K562 (cell line): ENCODE data around the gene COX7A1. TPM values are rescaled to one million over a fixed set of nuclear protein-coding genes. Genes with fewer than 3 reads are reported as not detected.

ENCODE experiments used
- ASH1L ChIP-seq: fragments of 450-650 bp; IDR thresholded peaks from 2 replicates; pipeline ENCODE4 v1.6.1; 2018; ENCODE audit warnings: borderline replicate concordance, mild to moderate bottlenecking, low read depth; ENCODE audit not compliant: partially characterized antibody
- CUX1 ChIP-seq: fragments of 200-800 bp; sonication (Bioruptor generic); IDR thresholded peaks from 2 replicates; pipeline ENCODE4 v1.6.1; 2016; ENCODE audit warnings: missing genetic modification characterization, missing compliant biosample characterization
- DNMT1 ChIP-seq: fragments of 450-650 bp; IDR thresholded peaks from 2 replicates; pipeline ENCODE4 v1.6.1; 2016; ENCODE audit warnings: antibody characterized with exemption, mild to moderate bottlenecking
- KDM5B ChIP-seq: fragments of 200-600 bp; sonication (generic); IDR thresholded peaks from 2 replicates; pipeline ENCODE4 v1.6.1; 2012; ENCODE audit warnings: low read depth, mild to moderate bottlenecking, moderate library complexity, low read length, control low read depth, inconsistent platforms; ENCODE audit not compliant: insufficient replicate concordance
- MIER1 ChIP-seq: fragments of 450-650 bp; IDR thresholded peaks from 2 replicates; pipeline ENCODE4 v1.6.1; 2016; ENCODE audit warnings: antibody characterized with exemption, mild to moderate bottlenecking, low read depth
- NCOR1 ChIP-seq: fragments of 450-650 bp; IDR thresholded peaks from 2 replicates; pipeline ENCODE4 v1.6.1; 2016; ENCODE audit warnings: mild to moderate bottlenecking, moderate library complexity
- NEUROD1 ChIP-seq: fragments of 150-350 bp; IDR thresholded peaks from 2 replicates; pipeline ENCODE4 v1.6.1; 2014; ENCODE audit warnings: borderline replicate concordance, low read length, low read depth; ENCODE audit not compliant: partially characterized antibody
- NR2C1 ChIP-seq, 2 experiments: fragments of 450-650 bp; IDR thresholded peaks; 2 replicates each; pipeline ENCODE4 v1.6.1; 2017; ENCODE audit warnings: mild to moderate bottlenecking in 2 of 2, antibody characterized with exemption in 1 of 2, inconsistent platforms in 1 of 2, missing compliant biosample characterization in 1 of 2, missing genetic modification characterization in 1 of 2
- RB1 ChIP-seq: fragments of 450-650 bp; IDR thresholded peaks from 2 replicates; pipeline ENCODE4 v1.6.1; 2017; ENCODE audit warnings: low read depth, mild to moderate bottlenecking
- TAL1 ChIP-seq: fragments of 450-650 bp; IDR thresholded peaks from 2 replicates; pipeline ENCODE4 v1.6.1; 2016; ENCODE audit warnings: mild to moderate bottlenecking
- TFAM ChIP-seq: fragments of 250-450 bp; sonication (Bioruptor Pico); conservative IDR thresholded peaks from 2 replicates; pipeline ENCODE4 v1.5.0; 2021; ENCODE audit warnings: mild to moderate bottlenecking, moderate library complexity
- ZNF174 ChIP-seq: fragments of 250-450 bp; sonication (Bioruptor Pico); IDR thresholded peaks from 2 replicates; pipeline ENCODE4 v1.4.0; 2020; ENCODE audit warnings: mild to moderate bottlenecking
- ZNF224 ChIP-seq: sonication (generic); formaldehyde crosslinking; IDR thresholded peaks from 2 replicates; pipeline ENCODE4 v1.8.0; 2022; ENCODE audit warnings: mild to moderate bottlenecking, missing genetic modification reagents
- ZNF239 ChIP-seq: fragments of 250-450 bp; sonication (Bioruptor Pico); IDR thresholded peaks from 2 replicates; pipeline ENCODE4 v1.4.0; 2020; ENCODE audit warnings: mild to moderate bottlenecking
- ZNF57 ChIP-seq: fragments of 450-650 bp; formaldehyde crosslinking; IDR thresholded peaks from 2 replicates; pipeline ENCODE4 v1.4.0; 2020; ENCODE audit warnings: mild to moderate bottlenecking, moderate library complexity
- ZSCAN32 ChIP-seq: fragments of 450-650 bp; formaldehyde crosslinking; IDR thresholded peaks from 2 replicates; pipeline ENCODE4 v1.4.0; 2020; ENCODE audit warnings: mild to moderate bottlenecking, moderate library complexity
- polyA plus RNA-seq, 8 experiments: library from polyadenylated mRNA; depleted of rRNA in 4 of 8; stranded (reverse) in 5 of 8; unstranded in 3 of 8; fragments of >200 nt; fragmentation: Nextera tagmentation in 2 of 8; fragmentation: Illumina TruSeq in 1 of 8; extraction: Ambion mirVana in 2 of 8; extraction: Trizol in 1 of 8; gene quantifications; 2 replicates each; pipeline versions ENCODE4 v1.2.1 to v1.2.3, GENCODE V29; 2011 to 2014; ENCODE audit warnings: inconsistent platforms in 1 of 8, missing spikeins in 1 of 8
- total RNA-seq, 7 experiments: library from RNA; depleted of rRNA in 6 of 7; stranded (reverse); fragments of >200 nt in 6 of 7; fragmentation: Illumina TruSeq in 2 of 7; extraction: Trizol in 2 of 7; gene quantifications; 2 replicates each; pipeline versions ENCODE4 v1.2.1 to v1.2.3, GENCODE V29; 2011 to 2021; ENCODE audit warnings: low replicate concordance in 1 of 7
- TF ChIP-seq, protein P1 (sequence below), 2 experiments: fragments of 450-650 bp; conservative IDR thresholded peaks; 2 replicates each; pipeline ENCODE4 v1.6.1; 2017; ENCODE audit warnings: mild to moderate bottlenecking in 2 of 2, moderate library complexity in 2 of 2
- TF ChIP-seq, protein P2 (sequence below): sonication (generic); formaldehyde crosslinking; IDR thresholded peaks from 2 replicates; pipeline ENCODE4 v1.8.1; 2023; ENCODE audit warnings: mild to moderate bottlenecking, missing genetic modification reagents
- TF ChIP-seq, protein P3 (sequence below): sonication (generic); formaldehyde crosslinking; IDR thresholded peaks from 2 replicates; pipeline ENCODE4 v1.8.0; 2022; ENCODE audit warnings: missing genetic modification reagents, mild to moderate bottlenecking, moderate library complexity, borderline replicate concordance

The COX7A1 gene
- total and polyA plus RNA-seq, 9 of the 15 experiments (the other 6 are each of a cell fraction or from before 2014, with no cell fraction given), result 0.08 TPM; not detected in 8

DNA sequence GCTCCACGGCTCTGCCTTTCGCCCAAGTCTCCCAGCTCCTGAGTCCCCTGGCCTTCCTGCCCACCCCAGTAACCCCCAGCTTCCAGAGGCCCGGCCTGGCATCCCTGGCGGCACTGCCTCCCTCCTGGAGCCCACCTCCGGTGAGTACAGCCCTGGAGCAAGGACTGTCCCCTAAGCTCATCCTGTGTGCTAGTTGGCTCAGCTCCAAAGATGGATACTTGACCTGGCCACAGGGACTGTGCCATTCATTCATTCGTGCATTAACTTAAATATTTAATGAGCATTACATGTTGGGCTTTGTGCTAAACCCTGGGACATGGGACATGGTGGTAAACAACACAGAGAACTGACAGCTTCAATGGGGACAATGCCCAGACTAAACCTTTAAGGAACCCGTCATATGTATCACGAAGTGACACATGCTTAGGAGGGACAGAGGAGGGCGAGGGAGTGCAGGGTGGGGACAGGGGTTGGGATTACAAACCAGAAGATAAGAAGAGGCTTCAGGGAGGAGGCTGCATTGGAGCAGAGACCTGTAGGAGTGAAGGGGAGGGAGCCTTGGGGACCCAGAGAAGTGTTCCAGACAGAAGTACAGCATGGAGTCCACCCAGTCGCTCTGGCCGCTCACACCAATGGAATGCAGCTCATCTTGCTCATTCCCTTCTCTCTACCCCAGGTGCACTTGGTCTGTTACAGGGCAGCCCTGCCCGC is 48.2 kb downstream of the COX7A1 start (continued):
- TF ChIP-seq NCOR1 (peak; percentile 76), MIER1 (no peak), ZNF57 (no peak), ZSCAN32 (CRISPR knock-in tag) (no peak), NR2C1 (IDR thresholded peaks at IDR 0.05) (no peak), NR2C1 (tag; IDR thresholded peaks at IDR 0.05) (no peak), NEUROD1 (no peak), ASH1L (no peak), RB1 (no peak), ZNF174 (CRISPR knock-in tag) (no peak), CUX1 (no peak), DNMT1 (no peak), TAL1 (peak; percentile 71), ZNF224 (no peak), KDM5B (no peak), TFAM (CRISPR knock-in tag) (no peak), ZNF239 (CRISPR knock-in tag) (no peak)
- TF ChIP-seq, protein P1, sequence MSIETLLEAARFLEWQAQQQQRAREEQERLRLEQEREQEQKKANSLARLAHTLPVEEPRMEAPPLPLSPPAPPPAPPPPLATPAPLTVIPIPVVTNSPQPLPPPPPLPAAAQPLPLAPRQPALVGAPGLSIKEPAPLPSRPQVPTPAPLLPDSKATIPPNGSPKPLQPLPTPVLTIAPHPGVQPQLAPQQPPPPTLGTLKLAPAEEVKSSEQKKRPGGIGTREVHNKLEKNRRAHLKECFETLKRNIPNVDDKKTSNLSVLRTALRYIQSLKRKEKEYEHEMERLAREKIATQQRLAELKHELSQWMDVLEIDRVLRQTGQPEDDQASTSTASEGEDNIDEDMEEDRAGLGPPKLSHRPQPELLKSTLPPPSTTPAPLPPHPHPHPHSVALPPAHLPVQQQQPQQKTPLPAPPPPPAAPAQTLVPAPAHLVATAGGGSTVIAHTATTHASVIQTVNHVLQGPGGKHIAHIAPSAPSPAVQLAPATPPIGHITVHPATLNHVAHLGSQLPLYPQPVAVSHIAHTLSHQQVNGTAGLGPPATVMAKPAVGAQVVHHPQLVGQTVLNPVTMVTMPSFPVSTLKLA (conservative IDR thresholded peaks at IDR 0.05), result peak in 1 of 2 experiments; percentile 83; a peak in 3 of 4 replicates
- TF ChIP-seq, protein P2, sequence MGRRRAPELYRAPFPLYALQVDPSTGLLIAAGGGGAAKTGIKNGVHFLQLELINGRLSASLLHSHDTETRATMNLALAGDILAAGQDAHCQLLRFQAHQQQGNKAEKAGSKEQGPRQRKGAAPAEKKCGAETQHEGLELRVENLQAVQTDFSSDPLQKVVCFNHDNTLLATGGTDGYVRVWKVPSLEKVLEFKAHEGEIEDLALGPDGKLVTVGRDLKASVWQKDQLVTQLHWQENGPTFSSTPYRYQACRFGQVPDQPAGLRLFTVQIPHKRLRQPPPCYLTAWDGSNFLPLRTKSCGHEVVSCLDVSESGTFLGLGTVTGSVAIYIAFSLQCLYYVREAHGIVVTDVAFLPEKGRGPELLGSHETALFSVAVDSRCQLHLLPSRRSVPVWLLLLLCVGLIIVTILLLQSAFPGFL, result no peak
- TF ChIP-seq, protein P3, sequence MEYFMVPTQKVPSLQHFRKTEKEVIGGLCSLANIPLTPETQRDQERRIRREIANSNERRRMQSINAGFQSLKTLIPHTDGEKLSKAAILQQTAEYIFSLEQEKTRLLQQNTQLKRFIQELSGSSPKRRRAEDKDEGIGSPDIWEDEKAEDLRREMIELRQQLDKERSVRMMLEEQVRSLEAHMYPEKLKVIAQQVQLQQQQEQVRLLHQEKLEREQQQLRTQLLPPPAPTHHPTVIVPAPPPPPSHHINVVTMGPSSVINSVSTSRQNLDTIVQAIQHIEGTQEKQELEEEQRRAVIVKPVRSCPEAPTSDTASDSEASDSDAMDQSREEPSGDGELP (CRISPR knock-in tag), result no peak
